ENCODE data around the gene SYNDIG1. TPM values are rescaled to one million over a fixed set of nuclear protein-coding genes. Genes with fewer than 3 reads are reported as not detected.

SYNDIG1 gene
- total and polyA plus RNA-seq, 4 experiments from 2014 or later, result not detected

DNA sequence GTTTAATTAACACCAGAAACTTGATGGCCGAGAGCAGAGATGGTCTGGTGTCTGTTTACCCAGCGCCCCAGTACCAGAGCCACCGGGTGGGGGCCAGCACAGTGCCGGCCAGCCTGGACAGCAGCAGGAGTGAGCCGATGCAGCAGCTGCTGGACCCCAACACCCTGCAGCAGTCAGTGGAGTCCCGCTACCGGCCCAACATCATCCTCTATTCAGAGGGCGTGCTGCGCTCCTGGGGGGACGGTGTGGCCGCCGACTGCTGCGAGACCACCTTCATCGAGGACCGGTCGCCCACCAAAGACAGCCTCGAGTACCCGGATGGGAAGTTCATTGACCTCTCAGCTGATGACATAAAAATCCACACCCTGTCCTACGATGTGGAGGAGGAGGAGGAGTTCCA, 73.7 kb downstream of the SYNDIG1 start:
- H3K9me3 ChIP-seq (ENCODE audit: control insufficient read depth in 1 of 2, low read length in 2 of 2), result no peaks in the 10 kb centered on the region
- ChIA-PET POLR2A (ENCODE audit: partially characterized antibody) (no interaction called here), CTCF (ENCODE audit: partially characterized antibody) (no interaction called here)
- no peaks in the 10 kb centered on the region for H3K27me3 ChIP-seq (ENCODE audit: insufficient read depth, low read length)
- intact Hi-C loops (cut with micrococcal nuclease), result no loop called here
- no peaks in the 10 kb centered on the region for H3K4me1 ChIP-seq (ENCODE audit: insufficient read depth, low read length)
- no peaks in the 10 kb centered on the region for H3K36me3 Mint-ChIP-seq
- H3K4me3 Mint-ChIP-seq, result no peak overlapping the region
- H3K27me3 Mint-ChIP-seq, result peaks cover 8 to 11% of the 10 kb centered on the region in 2 donors
- peaks cover 0 to 10% (median 0%) of the 10 kb centered on the region in 8 donors for H3K9me3 Mint-ChIP-seq
- no peak for DNase-seq
- H3K4me1 Mint-ChIP-seq, result no peaks in the 10 kb centered on the region
- H3K27ac ChIP-seq (ENCODE audit: low read depth, low read length), result no peak overlapping the region
- H3K36me3 ChIP-seq (ENCODE audit: insufficient read depth, low read length), result no peaks in the 10 kb centered on the region
- H3K4me3 ChIP-seq (ENCODE audit: low read length in 2 of 2), result no peak overlapping the region
- H3K27ac Mint-ChIP-seq, result no peak overlapping the region

DNA sequence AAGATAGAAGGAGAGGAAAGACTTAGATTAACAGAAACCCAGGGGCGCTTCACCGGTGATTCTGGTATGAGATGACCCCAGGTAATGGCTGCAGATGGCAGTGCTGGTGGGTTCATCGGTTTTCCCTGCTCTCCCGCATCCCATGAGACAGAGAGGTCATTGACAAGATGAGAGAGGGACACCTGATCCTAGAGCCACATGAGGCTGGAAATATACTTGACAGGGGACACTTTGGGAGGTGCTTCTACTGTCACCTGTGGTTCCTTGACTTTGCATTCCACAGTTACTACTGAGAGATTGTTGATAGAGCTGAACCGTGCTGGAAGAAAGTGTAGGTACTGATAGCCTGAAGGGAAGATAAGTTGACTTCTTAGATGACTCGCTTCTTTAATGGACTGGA, 74.3 kb downstream of the SYNDIG1 start:
- intact Hi-C loops (cut with micrococcal nuclease), result no loop called here
- Mint-ChIP-seq H3K36me3 (no peaks in the 10 kb centered on the region), H3K9me3 (peaks cover 0 to 10% (median 0%) of the 10 kb centered on the region in 8 donors), H3K4me1 (no peaks in the 10 kb centered on the region), H3K4me3 (no peak overlapping the region), H3K27ac (no peak overlapping the region), H3K27me3 (peaks cover 8 to 11% of the 10 kb centered on the region in 2 donors)
- H3K36me3 ChIP-seq (ENCODE audit: insufficient read depth, low read length), result no peaks in the 10 kb centered on the region
- no peak overlapping the region for H3K4me3 ChIP-seq (ENCODE audit: low read length in 2 of 2)
- H3K4me1 ChIP-seq (ENCODE audit: insufficient read depth, low read length), result no peaks in the 10 kb centered on the region
- H3K27me3 ChIP-seq (ENCODE audit: insufficient read depth, low read length), result no peaks in the 10 kb centered on the region
- H3K9me3 ChIP-seq (ENCODE audit: control insufficient read depth in 1 of 2, low read length in 2 of 2), result no peaks in the 10 kb centered on the region
- no peak overlapping the region for H3K27ac ChIP-seq (ENCODE audit: low read depth, low read length)
- ChIA-PET POLR2A (ENCODE audit: partially characterized antibody) (no interaction called here), CTCF (ENCODE audit: partially characterized antibody) (no interaction called here)
- no peak for DNase-seq

DNA sequence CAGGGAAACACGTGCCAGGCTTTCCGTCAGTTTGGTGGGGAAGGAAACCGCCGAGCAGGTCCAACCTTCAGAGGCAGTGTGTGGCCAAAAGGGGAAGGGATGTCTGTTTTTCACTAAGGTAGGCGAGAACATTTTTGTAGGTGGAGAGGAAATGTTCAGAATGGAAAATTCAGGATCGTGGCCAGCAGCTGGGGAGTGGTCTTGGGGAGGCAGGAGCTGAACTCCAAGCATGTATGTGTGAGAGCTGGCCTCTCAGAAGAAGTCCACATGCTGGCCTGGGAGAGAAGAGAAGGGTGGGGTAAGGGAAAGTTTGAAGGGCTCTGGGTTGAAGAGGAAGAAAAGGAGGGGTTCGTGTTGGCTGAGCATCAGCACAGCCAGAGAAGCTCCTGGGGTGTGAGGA, 74.9 kb downstream of the SYNDIG1 start:
- H3K9me3 ChIP-seq (ENCODE audit: control insufficient read depth in 1 of 2, low read length in 2 of 2), result no peaks in the 10 kb centered on the region
- H3K36me3 ChIP-seq (ENCODE audit: insufficient read depth, low read length), result no peaks in the 10 kb centered on the region
- H3K9me3 Mint-ChIP-seq, result peaks cover 0 to 9% (median 0%) of the 10 kb centered on the region in 8 donors
- H3K27ac Mint-ChIP-seq, result no peak overlapping the region
- CTCF ChIA-PET (ENCODE audit: partially characterized antibody), result no interaction called here
- no peak overlapping the region for H3K4me3 Mint-ChIP-seq
- H3K4me1 Mint-ChIP-seq, result no peaks in the 10 kb centered on the region
- H3K4me3 ChIP-seq (ENCODE audit: low read length in 2 of 2), result no peak overlapping the region
- no peak overlapping the region for H3K27ac ChIP-seq (ENCODE audit: low read depth, low read length)
- H3K4me1 ChIP-seq (ENCODE audit: insufficient read depth, low read length), result no peaks in the 10 kb centered on the region
- H3K27me3 ChIP-seq (ENCODE audit: insufficient read depth, low read length), result no peaks in the 10 kb centered on the region
- no peak for DNase-seq
- H3K36me3 Mint-ChIP-seq, result no peaks in the 10 kb centered on the region
- POLR2A ChIA-PET (ENCODE audit: partially characterized antibody), result no interaction called here
- intact Hi-C loops (cut with micrococcal nuclease), result no loop called here
- H3K27me3 Mint-ChIP-seq, result peaks cover 8 to 11% of the 10 kb centered on the region in 2 donors

DNA sequence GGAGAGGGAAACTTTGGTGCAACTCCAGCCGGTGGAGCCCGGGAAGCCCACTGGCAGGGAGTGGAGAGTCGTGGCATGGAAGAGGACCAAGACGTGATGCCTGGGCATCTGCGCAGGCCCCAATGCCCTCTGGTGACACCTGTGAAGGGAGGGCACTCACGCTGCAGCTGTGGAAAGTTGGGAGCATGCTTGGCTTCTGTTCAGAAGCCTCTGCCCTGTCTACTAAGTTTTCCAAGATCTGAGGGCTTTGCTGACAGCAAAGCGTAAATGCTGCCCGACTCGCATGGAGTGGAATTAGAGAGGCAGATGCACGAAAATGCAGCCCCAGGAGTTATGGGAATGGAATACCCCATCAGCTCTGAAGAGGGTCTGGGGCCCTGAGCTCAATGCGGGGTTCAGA, 75.7 kb downstream of the SYNDIG1 start:
- no peak overlapping the region for H3K27ac Mint-ChIP-seq
- Histone ChIP-seq H3K4me1 (ENCODE audit: insufficient read depth, low read length) (no peaks in the 10 kb centered on the region), H3K9me3 (ENCODE audit: control insufficient read depth in 1 of 2, low read length in 2 of 2) (no peaks in the 10 kb centered on the region), H3K27me3 (ENCODE audit: insufficient read depth, low read length) (no peaks in the 10 kb centered on the region), H3K27ac (ENCODE audit: low read depth, low read length) (no peak overlapping the region), H3K4me3 (ENCODE audit: low read length in 2 of 2) (no peak overlapping the region), H3K36me3 (ENCODE audit: insufficient read depth, low read length) (no peaks in the 10 kb centered on the region)
- H3K27me3 Mint-ChIP-seq, result peaks cover 8 to 11% of the 10 kb centered on the region in 2 donors
- H3K4me3 Mint-ChIP-seq, result no peak overlapping the region
- DNase-seq, result no peak
- intact Hi-C loops (cut with micrococcal nuclease), result no loop called here
- no peaks in the 10 kb centered on the region for H3K4me1 Mint-ChIP-seq
- CTCF ChIA-PET (ENCODE audit: partially characterized antibody), result no interaction called here
- H3K9me3 Mint-ChIP-seq, result peaks cover 0 to 8% (median 0%) of the 10 kb centered on the region in 8 donors
- no peaks in the 10 kb centered on the region for H3K36me3 Mint-ChIP-seq
- POLR2A ChIA-PET (ENCODE audit: partially characterized antibody), result no interaction called here

DNA sequence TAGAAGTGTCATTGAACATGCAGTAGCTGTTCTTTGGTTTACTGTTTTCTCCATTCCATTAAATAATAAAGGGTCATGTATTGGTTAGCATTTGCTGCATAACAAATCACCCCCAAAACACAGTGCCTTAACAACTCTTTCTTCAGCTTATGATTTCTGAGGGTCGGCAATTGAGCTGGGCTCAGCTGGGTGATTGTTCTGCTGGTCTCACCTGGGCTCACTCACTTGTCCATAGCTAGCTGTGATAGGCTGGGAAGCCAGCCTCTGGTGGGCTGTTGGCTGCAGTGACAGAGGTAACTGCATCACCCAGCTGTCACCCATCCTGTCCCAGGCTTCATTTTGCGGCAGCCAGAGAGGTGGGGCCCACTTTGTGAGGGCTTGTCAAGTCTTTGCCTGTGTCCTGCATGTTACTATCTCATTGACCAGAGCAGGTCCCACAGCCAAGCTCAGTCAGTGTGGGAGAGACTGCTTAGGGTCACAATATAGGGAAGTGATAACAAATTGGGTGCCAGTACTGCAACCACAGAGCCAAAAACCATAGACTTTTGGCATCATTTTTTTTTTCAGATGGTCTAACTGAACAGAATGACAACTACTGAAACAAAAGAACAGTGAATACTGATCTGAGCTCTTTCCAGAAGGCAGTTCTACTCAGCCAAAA, 76.9 kb downstream of the SYNDIG1 start:
- H3K9me3 ChIP-seq (ENCODE audit: control insufficient read depth in 1 of 2, low read length in 2 of 2), result no peaks in the 10 kb centered on the region
- intact Hi-C loops (cut with micrococcal nuclease), result no loop called here
- no peaks in the 10 kb centered on the region for H3K36me3 ChIP-seq (ENCODE audit: insufficient read depth, low read length)
- no peak overlapping the region for H3K27ac ChIP-seq (ENCODE audit: low read depth, low read length)
- H3K27me3 ChIP-seq (ENCODE audit: insufficient read depth, low read length), result no peaks in the 10 kb centered on the region
- peaks cover 8 to 9% of the 10 kb centered on the region in 2 donors for H3K27me3 Mint-ChIP-seq
- no peak for DNase-seq
- peaks cover 0 to 6% (median under 1%) of the 10 kb centered on the region in 8 donors for H3K9me3 Mint-ChIP-seq
- POLR2A ChIA-PET (ENCODE audit: partially characterized antibody), result no interaction called here
- no peak overlapping the region for H3K4me3 Mint-ChIP-seq
- no peak overlapping the region for H3K27ac Mint-ChIP-seq
- no peak overlapping the region for H3K4me3 ChIP-seq (ENCODE audit: low read length in 2 of 2)
- H3K4me1 Mint-ChIP-seq, result no peaks in the 10 kb centered on the region
- CTCF ChIA-PET (ENCODE audit: partially characterized antibody), result no interaction called here
- H3K36me3 Mint-ChIP-seq, result no peaks in the 10 kb centered on the region
- H3K4me1 ChIP-seq (ENCODE audit: insufficient read depth, low read length), result no peaks in the 10 kb centered on the region

DNA sequence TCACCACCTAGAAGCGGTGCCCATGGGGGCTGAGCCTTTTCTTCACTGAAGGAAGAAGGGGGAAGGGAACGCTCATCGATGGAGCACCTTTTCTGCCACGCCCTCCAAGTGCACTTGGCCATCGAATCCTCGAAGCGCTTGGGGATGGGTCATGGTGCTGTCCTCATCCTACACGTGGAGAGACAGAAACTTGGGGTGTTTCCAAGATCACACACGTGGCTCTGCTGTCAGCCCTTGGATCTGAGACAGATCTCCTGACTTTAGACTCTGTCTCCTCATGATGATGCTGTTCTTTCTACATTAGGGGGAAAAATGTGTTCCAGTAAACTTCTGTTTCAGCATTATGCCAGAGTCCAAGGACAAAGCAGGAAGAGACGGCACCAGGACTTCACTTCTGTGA, 78.5 kb downstream of the SYNDIG1 start:
- H3K27ac ChIP-seq (ENCODE audit: low read depth, low read length), result no peak overlapping the region
- Mint-ChIP-seq H3K4me1 (no peaks in the 10 kb centered on the region), H3K4me3 (no peak overlapping the region), H3K27ac (no peak overlapping the region), H3K27me3 (peaks cover 5% of the 10 kb centered on the region in 2 donors), H3K9me3 (peaks cover 0 to 12% (median under 1%) of the 10 kb centered on the region in 8 donors), H3K36me3 (no peaks in the 10 kb centered on the region)
- no peak for DNase-seq
- no peak overlapping the region for H3K4me3 ChIP-seq (ENCODE audit: low read length in 2 of 2)
- H3K9me3 ChIP-seq (ENCODE audit: control insufficient read depth in 1 of 2, low read length in 2 of 2), result no peaks in the 10 kb centered on the region
- CTCF ChIA-PET (ENCODE audit: partially characterized antibody), result no interaction called here
- H3K27me3 ChIP-seq (ENCODE audit: insufficient read depth, low read length), result no peaks in the 10 kb centered on the region
- intact Hi-C loops (cut with micrococcal nuclease), result no loop called here
- H3K36me3 ChIP-seq (ENCODE audit: insufficient read depth, low read length), result no peaks in the 10 kb centered on the region
- H3K4me1 ChIP-seq (ENCODE audit: insufficient read depth, low read length), result no peaks in the 10 kb centered on the region
- POLR2A ChIA-PET (ENCODE audit: partially characterized antibody), result no interaction called here

DNA sequence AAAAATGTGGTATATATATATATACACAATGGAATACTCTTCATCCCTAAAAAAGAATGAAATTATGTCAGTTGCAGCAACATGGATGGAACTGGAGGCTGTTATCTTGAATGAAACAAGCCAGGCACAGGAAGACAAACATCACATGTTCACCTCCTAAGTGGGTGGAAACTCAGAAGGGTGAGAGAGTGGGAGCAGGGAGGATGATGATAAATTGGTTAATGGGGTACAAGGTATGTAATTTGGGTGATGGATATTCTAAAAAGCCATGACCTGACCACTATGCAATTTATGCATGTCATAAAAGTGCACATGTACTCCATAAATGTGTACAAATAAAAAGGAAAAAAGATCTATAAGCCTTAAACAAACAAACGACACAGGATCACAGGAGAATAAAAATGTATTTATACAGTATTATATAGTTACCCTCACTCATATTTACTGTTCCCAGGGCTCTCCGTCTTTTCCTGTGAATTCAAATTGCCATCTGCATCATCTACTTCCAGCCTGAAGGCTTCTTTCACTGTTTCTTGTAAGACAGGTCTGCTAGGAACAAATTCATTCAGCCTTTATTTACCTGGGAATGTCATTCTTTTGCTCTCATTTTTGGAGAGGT, 89.8 kb downstream of the SYNDIG1 start:
- H3K36me3 ChIP-seq (ENCODE audit: insufficient read depth, low read length), result no peaks in the 10 kb centered on the region
- Mint-ChIP-seq H3K36me3 (no peaks in the 10 kb centered on the region), H3K4me1 (no peaks in the 10 kb centered on the region), H3K27ac (no peak overlapping the region), H3K9me3 (peaks cover 0 to 24% (median 17%) of the 10 kb centered on the region in 8 donors), H3K27me3 (peaks cover 1 to 2% of the 10 kb centered on the region in 2 donors), H3K4me3 (no peak overlapping the region)
- intact Hi-C loops (cut with micrococcal nuclease), result no loop called here
- ChIA-PET POLR2A (ENCODE audit: partially characterized antibody) (no interaction called here), CTCF (ENCODE audit: partially characterized antibody) (no interaction called here)
- H3K9me3 ChIP-seq (ENCODE audit: control insufficient read depth in 1 of 2, low read length in 2 of 2), result no peaks in the 10 kb centered on the region
- no peak overlapping the region for H3K27ac ChIP-seq (ENCODE audit: low read depth, low read length)
- no peaks in the 10 kb centered on the region for H3K27me3 ChIP-seq (ENCODE audit: insufficient read depth, low read length)
- no peaks in the 10 kb centered on the region for H3K4me1 ChIP-seq (ENCODE audit: insufficient read depth, low read length)
- no peak overlapping the region for H3K4me3 ChIP-seq (ENCODE audit: low read length in 2 of 2)
- no peak for DNase-seq

Data from CD4-positive, alpha-beta memory T cell (primary cell).